ENCODE data around the gene SYT8.

DNA sequence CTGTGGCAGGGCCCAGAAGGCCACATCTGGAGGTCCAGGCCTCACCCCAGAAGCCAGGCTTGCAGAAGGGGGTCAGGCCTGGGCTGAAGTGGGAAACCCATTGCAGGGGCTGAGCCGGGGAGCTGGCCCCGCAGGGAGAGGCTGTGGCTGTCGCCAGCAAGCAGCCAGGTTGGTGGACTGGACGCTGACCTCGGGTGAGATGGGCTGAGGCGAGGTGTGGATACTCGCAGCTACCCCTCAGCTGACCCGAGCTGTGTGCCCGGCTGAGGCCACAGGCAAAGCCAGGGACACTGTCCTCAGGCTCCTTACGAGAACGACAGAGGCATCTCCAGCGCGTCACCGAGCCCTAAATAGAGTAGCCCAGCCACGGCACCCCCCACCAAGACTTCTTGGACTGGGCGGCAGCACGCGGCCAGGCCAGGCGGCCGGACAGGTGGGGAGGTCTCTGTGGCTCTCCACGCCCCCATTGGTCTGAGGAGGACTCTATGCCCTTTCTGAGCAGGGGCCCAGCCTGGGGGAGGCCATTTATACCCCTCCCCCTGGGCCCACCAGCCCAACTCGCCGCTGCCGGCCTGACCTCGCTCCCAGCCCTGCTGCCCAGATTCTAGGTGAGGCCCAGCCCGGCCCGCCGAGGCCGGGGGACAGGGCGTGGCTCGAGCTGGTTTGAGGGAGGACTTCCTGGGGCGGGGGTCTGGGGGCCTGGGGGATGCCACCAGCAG lies 3.8 kb downstream of the SYT8 start, which contains the start of gene TNNI2:
- TF ChIP-seq, protein P1, sequence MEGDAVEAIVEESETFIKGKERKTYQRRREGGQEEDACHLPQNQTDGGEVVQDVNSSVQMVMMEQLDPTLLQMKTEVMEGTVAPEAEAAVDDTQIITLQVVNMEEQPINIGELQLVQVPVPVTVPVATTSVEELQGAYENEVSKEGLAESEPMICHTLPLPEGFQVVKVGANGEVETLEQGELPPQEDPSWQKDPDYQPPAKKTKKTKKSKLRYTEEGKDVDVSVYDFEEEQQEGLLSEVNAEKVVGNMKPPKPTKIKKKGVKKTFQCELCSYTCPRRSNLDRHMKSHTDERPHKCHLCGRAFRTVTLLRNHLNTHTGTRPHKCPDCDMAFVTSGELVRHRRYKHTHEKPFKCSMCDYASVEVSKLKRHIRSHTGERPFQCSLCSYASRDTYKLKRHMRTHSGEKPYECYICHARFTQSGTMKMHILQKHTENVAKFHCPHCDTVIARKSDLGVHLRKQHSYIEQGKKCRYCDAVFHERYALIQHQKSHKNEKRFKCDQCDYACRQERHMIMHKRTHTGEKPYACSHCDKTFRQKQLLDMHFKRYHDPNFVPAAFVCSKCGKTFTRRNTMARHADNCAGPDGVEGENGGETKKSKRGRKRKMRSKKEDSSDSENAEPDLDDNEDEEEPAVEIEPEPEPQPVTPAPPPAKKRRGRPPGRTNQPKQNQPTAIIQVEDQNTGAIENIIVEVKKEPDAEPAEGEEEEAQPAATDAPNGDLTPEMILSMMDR (conservative IDR thresholded peaks at IDR 0.05; ENCODE audit: low read length): no peak
- TF ChIP-seq EZH2phosphoT487 (IDR thresholded peaks at IDR 0.05; ENCODE audit: borderline replicate concordance, low read depth, low read length): no peak
